H1 (cell line): Measurements from ENCODE around the gene ADCY9. TPM values are rescaled to one million over a fixed set of nuclear protein-coding genes. Genes with fewer than 3 reads are reported as not detected.

Source experiments
- ATF2 ChIP-seq: IDR thresholded peaks from 2 replicates; pipeline ENCODE4 v1.6.1; 2012; ENCODE audit warnings: low read length, inconsistent platforms
- BACH1 ChIP-seq: IDR thresholded peaks from 2 replicates; pipeline ENCODE4 v1.6.1; 2012; ENCODE audit warnings: low read length, improper control_type of control experiment
- CBX5 ChIP-seq: fragments of 300-800, 300-1000 bp; sonication (generic); IDR thresholded peaks from 2 replicates; pipeline ENCODE4 v1.7.1; 2016; ENCODE audit warnings: antibody characterized with exemption, low read length, low read depth
- CBX8 ChIP-seq: fragments of 300-800, 300-1000 bp; sonication (generic); IDR thresholded peaks from 2 replicates; pipeline ENCODE4 v1.7.1; 2016; ENCODE audit warnings: low read depth, low read length, borderline replicate concordance
- EZH2 ChIP-seq: fragments of 200-600 bp; sonication (generic); IDR thresholded peaks from 2 replicates; pipeline ENCODE4 v1.7.1; 2012; ENCODE audit warnings: low read depth, mild to moderate bottlenecking, moderate library complexity, low read length, inconsistent platforms; ENCODE audit not compliant: severe bottlenecking
- GTF2F1 ChIP-seq: IDR thresholded peaks from 2 replicates; pipeline ENCODE4 v1.6.1; 2012; ENCODE audit warnings: low read depth, low read length, improper control_type of control experiment, borderline replicate concordance
- NRF1 ChIP-seq: IDR thresholded peaks from 2 replicates; pipeline ENCODE4 v1.6.1; 2011; ENCODE audit warnings: mild to moderate bottlenecking, low read depth, low read length, improper control_type of control experiment
- polyA plus RNA-seq, 7 experiments: library from polyadenylated mRNA; depleted of rRNA in 3 of 7; stranded (reverse) in 5 of 7; unstranded in 2 of 7; fragments of >200 nt in 5 of 7; fragments of 200-250 nt in 2 of 7; gene quantifications; 1 replicate in 5 of 7; 2 replicates in 1 of 7; 4 replicates in 1 of 7; pipeline versions ENCODE4 v1.2.1 to v1.2.3, GENCODE V29; 2011 to 2013; ENCODE audit warnings: missing spikeins in 2 of 7, mixed read lengths in 2 of 7
- total RNA-seq: library from RNA; stranded (reverse); fragmentation: NEBNext Ultra II Directional; extraction: Animal tissue kit (Norgen Biotek cat#: 25700); gene quantifications from 2 replicates; pipeline ENCODE4 v1.2.1, GENCODE V29; 2021

Gene ADCY9
- total and polyA plus RNA-seq, 2 of the 8 experiments (the other 6 are each of a cell fraction or from before 2014, with no cell fraction given), result 5.4 to 13.1 TPM

DNA sequence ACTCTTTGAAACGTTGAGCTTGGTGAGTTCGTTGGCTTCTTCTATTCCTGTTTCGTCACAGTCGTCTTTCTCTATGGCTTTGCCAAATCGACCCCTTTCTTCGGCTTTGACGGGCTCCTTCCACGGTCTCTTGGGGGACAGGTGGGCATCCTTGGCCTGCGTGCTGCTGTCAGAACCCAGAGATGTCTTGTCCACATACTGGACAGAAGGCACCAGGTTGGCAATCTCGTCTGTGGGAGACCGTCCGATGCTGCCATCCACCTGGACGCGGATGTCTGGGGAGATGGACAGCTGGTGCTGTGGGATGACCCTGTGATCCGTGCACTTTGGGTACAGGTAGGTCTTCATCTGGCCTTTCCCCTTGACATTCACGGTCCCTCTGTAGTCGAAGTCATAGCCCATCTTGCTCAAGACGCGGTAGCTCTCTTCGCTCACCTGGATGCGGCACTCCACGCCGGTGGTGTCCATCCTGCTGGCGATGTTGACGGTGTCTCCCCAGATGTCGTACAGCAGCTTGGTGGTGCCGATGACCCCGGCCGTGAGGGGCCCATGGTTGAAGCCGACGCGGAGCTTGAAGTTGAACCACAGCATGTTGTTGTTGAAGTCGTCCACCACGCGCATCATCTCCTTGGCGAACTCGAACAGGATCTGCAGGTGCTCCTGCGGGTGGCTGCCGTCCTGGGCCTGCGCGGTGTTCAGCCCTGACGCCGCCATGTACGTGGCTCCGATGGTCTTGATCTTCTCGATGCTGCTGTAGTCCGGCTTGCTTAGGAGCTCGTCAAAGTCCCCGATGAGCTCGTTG is 150.3 kb downstream of the ADCY9 start (continued):
- TF ChIP-seq NRF1 (no peak), ATF2 (no peak), CBX5 (no peak), CBX8 (no peak), BACH1 (no peak), EZH2 (no peak), GTF2F1 (no peak)
- TF ChIP-seq, all 59 proteins: peak for 0
